Erythroblast (primary cell): Measurements from ENCODE around the gene SPG11.

Experiments used
- GATA1 ChIP-seq: IDR thresholded peaks from 2 replicates; pipeline ENCODE4 v1.6.1; 2011; ENCODE audit warnings: low read depth, mild to moderate bottlenecking, control low read depth, low read length, moderate library complexity
- POLR2A ChIP-seq: IDR thresholded peaks from 2 replicates; pipeline ENCODE4 v1.6.1; 2011; ENCODE audit warnings: mild to moderate bottlenecking, low read length

- TF ChIP-seq POLR2A (no peak), GATA1 (no peak)
Measured at GRCh38 chr15:44532689-44533088, 130.8 kb downstream of the SPG11 start.
